Measurements from ENCODE around the gene BCL3. TPM values are rescaled to one million over a fixed set of nuclear protein-coding genes. Genes with fewer than 3 reads are reported as not detected.
A peak's percentile ranks its signal among the peaks of the same experiment; 100 is the strongest.

The BCL3 gene
- total RNA-seq, 1 experiment from 2014 or later, result 3.9 TPM

- no peak for DNase-seq (ENCODE audit: low read depth in 1 of 2, low spot score in 2 of 2)
- no peaks in the 10 kb centered on the region for H3K9me3 ChIP-seq (replicated peaks)
- H3K4me1 ChIP-seq (replicated peaks), result peaks cover 30% of the 10 kb centered on the region
- H3K36me3 ChIP-seq, result no peaks in the 10 kb centered on the region
- no peak overlapping the region for H3K4me3 ChIP-seq
- H3K27me3 ChIP-seq (replicated peaks), result no peaks in the 10 kb centered on the region
- H3K27ac ChIP-seq, result no peak overlapping the region
Measured at GRCh38 chr19:44726465-44726864, 22.0 kb upstream of the BCL3 start.

- no peak for DNase-seq (ENCODE audit: low read depth in 1 of 2, low spot score in 2 of 2)
- H3K4me1 ChIP-seq (replicated peaks), result peaks cover 17% of the 10 kb centered on the region
- no peaks in the 10 kb centered on the region for H3K36me3 ChIP-seq
- no peak overlapping the region for H3K27ac ChIP-seq
- H3K4me3 ChIP-seq, result no peak overlapping the region
- H3K9me3 ChIP-seq (replicated peaks), result no peaks in the 10 kb centered on the region
- no peaks in the 10 kb centered on the region for H3K27me3 ChIP-seq (replicated peaks)
Measured at GRCh38 chr19:44728178-44728577, 20.3 kb upstream of the BCL3 start.

GRCh38 chr19:44729516-44730033, 18.9 kb upstream of the BCL3 start:
- H3K27me3 ChIP-seq (replicated peaks), result no peaks in the 10 kb centered on the region
- no peak overlapping the region for H3K27ac ChIP-seq
- no peak overlapping the region for H3K4me3 ChIP-seq
- H3K36me3 ChIP-seq, result no peaks in the 10 kb centered on the region
- no peaks in the 10 kb centered on the region for H3K9me3 ChIP-seq (replicated peaks)
- peaks cover 4% of the 10 kb centered on the region for H3K4me1 ChIP-seq (replicated peaks)
- DNase-seq (ENCODE audit: low read depth in 1 of 2, low spot score in 2 of 2), result no peak

GRCh38 chr19:44731081-44731480, 17.4 kb upstream of the BCL3 start:
- no peaks in the 10 kb centered on the region for H3K9me3 ChIP-seq (replicated peaks)
- H3K27ac ChIP-seq, result no peak overlapping the region
- no peaks in the 10 kb centered on the region for H3K27me3 ChIP-seq (replicated peaks)
- no peaks in the 10 kb centered on the region for H3K4me1 ChIP-seq (replicated peaks)
- DNase-seq (ENCODE audit: low read depth in 1 of 2, low spot score in 2 of 2), result no peak
- no peaks in the 10 kb centered on the region for H3K36me3 ChIP-seq
- H3K4me3 ChIP-seq, result no peak overlapping the region

- Histone ChIP-seq H3K4me3 (no peak overlapping the region), H3K27me3 (replicated peaks) (no peaks in the 10 kb centered on the region), H3K36me3 (no peaks in the 10 kb centered on the region), H3K27ac (no peak overlapping the region), H3K4me1 (replicated peaks) (no peaks in the 10 kb centered on the region), H3K9me3 (replicated peaks) (no peaks in the 10 kb centered on the region)
- DNase-seq (ENCODE audit: low read depth in 1 of 2, low spot score in 2 of 2), result no peak
Measured at GRCh38 chr19:44731622-44732021, 16.9 kb upstream of the BCL3 start.

- Histone ChIP-seq H3K4me3 (no peak overlapping the region), H3K4me1 (replicated peaks) (no peaks in the 10 kb centered on the region)
- no peak for DNase-seq (ENCODE audit: low read depth in 1 of 2, low spot score in 2 of 2)
Measured at GRCh38 chr19:44732235-44733014, 16.1 kb upstream of the BCL3 start.

GRCh38 chr19:44734357-44734756, 14.2 kb upstream of the BCL3 start:
- Histone ChIP-seq H3K4me1 (replicated peaks) (peaks cover 10% of the 10 kb centered on the region), H3K27me3 (replicated peaks) (no peaks in the 10 kb centered on the region), H3K36me3 (no peaks in the 10 kb centered on the region), H3K9me3 (replicated peaks) (no peaks in the 10 kb centered on the region), H3K4me3 (no peak overlapping the region), H3K27ac (no peak overlapping the region)
- no peak for DNase-seq (ENCODE audit: low read depth in 1 of 2, low spot score in 2 of 2)

More at GRCh38 chr19:44732235-44733014, 16.1 kb upstream of the BCL3 start:
- no peaks in the 10 kb centered on the region for H3K9me3 ChIP-seq (replicated peaks)
- no peaks in the 10 kb centered on the region for H3K27me3 ChIP-seq (replicated peaks)
- no peaks in the 10 kb centered on the region for H3K36me3 ChIP-seq
- no peak overlapping the region for H3K27ac ChIP-seq

- H3K4me3 ChIP-seq, result no peak overlapping the region
- DNase-seq (ENCODE audit: low read depth in 1 of 2, low spot score in 2 of 2), result no peak
- H3K27ac ChIP-seq, result no peak overlapping the region
- no peaks in the 10 kb centered on the region for H3K9me3 ChIP-seq (replicated peaks)
- H3K27me3 ChIP-seq (replicated peaks), result no peaks in the 10 kb centered on the region
- H3K4me1 ChIP-seq (replicated peaks), result peaks cover 17% of the 10 kb centered on the region
- no peaks in the 10 kb centered on the region for H3K36me3 ChIP-seq
Measured at GRCh38 chr19:44735011-44735410, 13.5 kb upstream of the BCL3 start.

GRCh38 chr19:44737238-44738071, 11.1 kb upstream of the BCL3 start:
- no peak overlapping the region for H3K27ac ChIP-seq
- H3K4me3 ChIP-seq, result no peak overlapping the region
- no peaks in the 10 kb centered on the region for H3K9me3 ChIP-seq (replicated peaks)
- no peaks in the 10 kb centered on the region for H3K27me3 ChIP-seq (replicated peaks)
- DNase-seq (ENCODE audit: low read depth in 1 of 2, low spot score in 2 of 2), result no peak
- no peaks in the 10 kb centered on the region for H3K36me3 ChIP-seq
- H3K4me1 ChIP-seq (replicated peaks), result peaks cover 39% of the 10 kb centered on the region

- Histone ChIP-seq H3K27me3 (replicated peaks) (no peaks in the 10 kb centered on the region), H3K4me1 (replicated peaks) (peaks cover 46% of the 10 kb centered on the region), H3K4me3 (no peak overlapping the region), H3K36me3 (no peaks in the 10 kb centered on the region), H3K9me3 (replicated peaks) (no peaks in the 10 kb centered on the region), H3K27ac (no peak overlapping the region)
- no peak for DNase-seq (ENCODE audit: low read depth in 1 of 2, low spot score in 2 of 2)
Measured at GRCh38 chr19:44738136-44738535, 10.4 kb upstream of the BCL3 start.

GRCh38 chr19:44738603-44739558, 9.6 kb upstream of the BCL3 start:
- no peak overlapping the region for H3K4me3 ChIP-seq
- no peaks in the 10 kb centered on the region for H3K27me3 ChIP-seq (replicated peaks)
- DNase-seq (ENCODE audit: low read depth in 1 of 2, low spot score in 2 of 2), result peak; percentile 58 to 66
- H3K4me1 ChIP-seq (replicated peaks), result peaks cover 47% of the 10 kb centered on the region
- peak overlapping the region; percentile 36 for H3K27ac ChIP-seq
- H3K36me3 ChIP-seq, result no peaks in the 10 kb centered on the region
- no peaks in the 10 kb centered on the region for H3K9me3 ChIP-seq (replicated peaks)

- Histone ChIP-seq H3K27ac (0 out of 2 replicates have a peak overlapping the region, but pooled peaks have one; percentile 82), H3K4me1 (replicated peaks) (peaks cover 56% of the 10 kb centered on the region)
Measured at GRCh38 chr19:44740351-44740824, 8.1 kb upstream of the BCL3 start.

GRCh38 chr19:44741258-44741731, 7.2 kb upstream of the BCL3 start:
- H3K27me3 ChIP-seq (replicated peaks), result no peaks in the 10 kb centered on the region
- H3K9me3 ChIP-seq (replicated peaks), result no peaks in the 10 kb centered on the region
- DNase-seq (ENCODE audit: low read depth in 1 of 2, low spot score in 2 of 2), result no peak
- no peaks in the 10 kb centered on the region for H3K36me3 ChIP-seq
- H3K4me1 ChIP-seq (replicated peaks), result peaks cover 60% of the 10 kb centered on the region
- H3K4me3 ChIP-seq, result no peak overlapping the region
- H3K27ac ChIP-seq, result peak overlapping the region; percentile 82

More at GRCh38 chr19:44740351-44740824, 8.1 kb upstream of the BCL3 start:
- no peaks in the 10 kb centered on the region for H3K27me3 ChIP-seq (replicated peaks)
- H3K4me3 ChIP-seq, result no peak overlapping the region
- no peaks in the 10 kb centered on the region for H3K36me3 ChIP-seq
- no peak for DNase-seq (ENCODE audit: low read depth in 1 of 2, low spot score in 2 of 2)
- H3K9me3 ChIP-seq (replicated peaks), result no peaks in the 10 kb centered on the region

Measured in SJSA1 (cell line).